IMR-90 (cell line): ENCODE data around the gene MGAT5B. TPM values are rescaled to one million over a fixed set of nuclear protein-coding genes. Genes with fewer than 3 reads are reported as not detected.

Experiments used
- ATAC-seq: fragments of 200-7000 bp; cut with Tn5 transposase; 2 replicates; pipeline ENCODE4 v1.9.1; 2020; ENCODE audit warnings: low read depth, mild to moderate bottlenecking, moderate library complexity
- BruUV-seq: library from RNA; stranded (reverse); fragments of 400-500 nt; replicated peaks from 2 replicates; lab custom pipeline; 2021; lab: Mats Ljungman, UMichigan
- CTCF ChIA-PET: fragments of 300-600 bp; formaldehyde crosslinking; extraction: SDS; loops from one replicate; lab custom pipeline; 2021; ENCODE audit warnings: antibody characterized with exemption; lab: Yijun Ruan, JAX
- POLR2A ChIA-PET: fragments of 300-600 bp; sonication (Branson Sonifier 250); formaldehyde crosslinking; loops from one replicate; lab custom pipeline; 2022; ENCODE audit warnings: antibody characterized with exemption; ENCODE audit not compliant: unreplicated experiment; lab: Charles Lee
- DNase-seq: peaks from one replicate; pipeline ENCODE4 v3.0.0; 2013
- H2AFZ ChIP-seq: replicated peaks from 2 replicates; pipeline ENCODE3; 2013; ENCODE audit warnings: low read length, mild to moderate bottlenecking; ENCODE audit not compliant: poor library complexity
- H2AK5ac ChIP-seq: 2 replicates; pipeline ENCODE4 v1.6.1; 2013; ENCODE audit warnings: low read depth, low read length, inconsistent platforms
- H2AK9ac ChIP-seq: replicated peaks from 2 replicates; pipeline ENCODE3; 2013; ENCODE audit warnings: mild to moderate bottlenecking, low read depth, low read length, moderate library complexity; ENCODE audit not compliant: poor library complexity
- H2BK120ac ChIP-seq: 2 replicates; pipeline ENCODE4 v1.6.1; 2013; ENCODE audit warnings: low read depth, low read length, inconsistent platforms
- H2BK15ac ChIP-seq: 3 replicates; pipeline ENCODE4 v1.6.1; 2013; ENCODE audit warnings: low read depth, low read length, inconsistent platforms
- H2BK20ac ChIP-seq: 2 replicates; pipeline ENCODE4 v1.6.1; 2013; ENCODE audit warnings: low read depth, mild to moderate bottlenecking, inconsistent platforms, low read length, moderate library complexity
- H2BK5ac ChIP-seq: 2 replicates; pipeline ENCODE4 v1.6.1; 2013; ENCODE audit warnings: mild to moderate bottlenecking, low read depth, low read length, inconsistent platforms; ENCODE audit not compliant: poor library complexity, severe bottlenecking
- H3K14ac ChIP-seq: replicated peaks from 2 replicates; pipeline ENCODE4 v1.6.1; 2013; ENCODE audit warnings: low read depth, low read length, inconsistent platforms
- H3K18ac ChIP-seq: 2 replicates; pipeline ENCODE4 v1.6.1; 2013; ENCODE audit warnings: low read depth, low read length, control low read depth
- H3K23ac ChIP-seq: 2 replicates; pipeline ENCODE4 v1.6.1; 2013; ENCODE audit warnings: low read depth, low read length, inconsistent platforms
- H3K27ac ChIP-seq: 2 replicates; pipeline ENCODE4 v1.5.1; 2013; ENCODE audit warnings: mild to moderate bottlenecking, control low read depth, low read length; ENCODE audit not compliant: insufficient read depth
- H3K27me3 ChIP-seq: 2 replicates; pipeline ENCODE4 v1.6.1; 2013; ENCODE audit warnings: low read length; ENCODE audit not compliant: control insufficient read depth, insufficient read depth
- H3K36me3 ChIP-seq: 2 replicates; pipeline ENCODE4 v1.6.1; 2013; ENCODE audit warnings: low read length, mixed read lengths; ENCODE audit not compliant: control insufficient read depth, insufficient read depth
- H3K4ac ChIP-seq: 2 replicates; pipeline ENCODE4 v1.6.1; 2013; ENCODE audit warnings: low read depth, low read length, inconsistent platforms
- H3K4me1 ChIP-seq: 2 replicates; pipeline ENCODE4 v1.6.1; 2013; ENCODE audit warnings: low read length, mixed read lengths; ENCODE audit not compliant: control insufficient read depth, insufficient read depth
- H3K4me2 ChIP-seq: 2 replicates; pipeline ENCODE4 v1.6.1; 2013; ENCODE audit warnings: low read depth, mild to moderate bottlenecking, control low read depth, low read length, moderate library complexity
- H3K4me3 ChIP-seq: 2 replicates; pipeline ENCODE4 v1.5.1; 2013; ENCODE audit warnings: low read depth, mild to moderate bottlenecking, control low read depth, low read length, moderate library complexity; ENCODE audit not compliant: insufficient read depth
- H3K56ac ChIP-seq: 2 replicates; pipeline ENCODE4 v1.6.1; 2013; ENCODE audit warnings: low read length, inconsistent platforms; ENCODE audit not compliant: insufficient read depth; ENCODE audit errors: extremely low read depth
- H3K79me1 ChIP-seq, 2 experiments: 2 replicates each; pipeline ENCODE4 v1.6.1; 2013; ENCODE audit warnings: low read length in 2 of 2, inconsistent platforms in 1 of 2, low read depth in 1 of 2
- H3K9ac ChIP-seq: 2 replicates; pipeline ENCODE4 v1.6.1; 2013; ENCODE audit warnings: low read depth, low read length, control low read depth
- H3K9me1 ChIP-seq: 2 replicates; pipeline ENCODE4 v1.6.1; 2013; ENCODE audit warnings: low read length, inconsistent platforms; ENCODE audit not compliant: insufficient read depth
- H3K9me3 ChIP-seq: 2 replicates; pipeline ENCODE4 v1.6.1; 2013; ENCODE audit warnings: low read length; ENCODE audit not compliant: control insufficient read depth, insufficient read depth
- H4K20me1 ChIP-seq: 2 replicates; pipeline ENCODE4 v1.6.1; 2013; ENCODE audit warnings: low read length, inconsistent platforms; ENCODE audit not compliant: insufficient read depth
- H4K5ac ChIP-seq: 2 replicates; pipeline ENCODE4 v1.6.1; 2013; ENCODE audit warnings: mild to moderate bottlenecking, low read depth, low read length, control low read depth
- H4K8ac ChIP-seq, 2 experiments: 2 replicates each; pipeline ENCODE4 v1.6.1; 2013; ENCODE audit warnings: low read depth in 2 of 2, low read length in 2 of 2, control low read depth in 1 of 2, inconsistent platforms in 1 of 2
- H4K91ac ChIP-seq: 2 replicates; pipeline ENCODE4 v1.6.1; 2013; ENCODE audit warnings: low read depth, low read length, inconsistent platforms; ENCODE audit not compliant: insufficient read depth
- BHLHE40 ChIP-seq: fragments of 150-350 bp; IDR thresholded peaks from 2 replicates; pipeline ENCODE4 v1.6.1; 2016; ENCODE audit warnings: mild to moderate bottlenecking, low read depth, low read length
- MAZ ChIP-seq: IDR thresholded peaks from 2 replicates; pipeline ENCODE4 v1.6.1; 2012; ENCODE audit warnings: low read depth, mild to moderate bottlenecking, low read length, improper control_type of control experiment, moderate library complexity, borderline replicate concordance
- MXI1 ChIP-seq: IDR thresholded peaks from 2 replicates; pipeline ENCODE4 v1.6.1; 2012; ENCODE audit warnings: low read depth, mild to moderate bottlenecking, low read length, moderate library complexity, borderline replicate concordance
- NFE2L2 ChIP-seq: fragments of 150-350 bp; IDR thresholded peaks from 2 replicates; pipeline ENCODE4 v1.6.1; 2016; ENCODE audit warnings: low read depth, mild to moderate bottlenecking, low read length
- POLR2A ChIP-seq: IDR thresholded peaks from 2 replicates; pipeline ENCODE4 v1.6.1; 2012; ENCODE audit warnings: mild to moderate bottlenecking, low read depth, low read length
- RCOR1 ChIP-seq: IDR thresholded peaks from 2 replicates; pipeline ENCODE4 v1.6.1; 2012; ENCODE audit warnings: mild to moderate bottlenecking, low read length, improper control_type of control experiment; ENCODE audit not compliant: insufficient replicate concordance
- SMC3 ChIP-seq: fragments of 150-350 bp; IDR thresholded peaks from 2 replicates; pipeline ENCODE4 v1.6.1; 2016; ENCODE audit warnings: low read depth, mild to moderate bottlenecking, antibody characterized with exemption, low read length, moderate library complexity
- WGBS, 2 experiments: methylation state at CpG; one replicate each; pipeline versions ENCODE4 v1.1.5 to v1.1.7; 2013; ENCODE audit warnings: missing lambda C conversion rate in 2 of 2; ENCODE audit not compliant: insufficient read length in 1 of 2; ENCODE audit errors: extremely low coverage in 2 of 2; 5-methylcytosine and 5-hydroxymethylcytosine counted together
- dilution Hi-C: fragments of 300-500 bp; cut with HindIII; formaldehyde crosslinking; loops from one replicate; pipeline ENCODE4 v1.14.3; 2018; ENCODE audit warnings: low sequenced_read_pairs; ENCODE audit not compliant: unreplicated experiment
- in situ Hi-C: fragments of 300-500 bp; cut with MboI; formaldehyde crosslinking; loops from 3 replicates; pipeline ENCODE4 v1.14.3; 2019; ENCODE audit warnings: low sequenced_read_pairs, inconsistent platforms, mixed read lengths
- intact Hi-C: fragments of 100-400 bp; cut with micrococcal nuclease; formaldehyde crosslinking; loops from 2 replicates; pipeline ENCODE4 v1.10.0; 2022
- polyA plus RNA-seq, 3 experiments: library from polyadenylated mRNA; depleted of rRNA; stranded (reverse); fragments of >200 nt; gene quantifications; 2 replicates each; pipeline ENCODE4 v1.2.3, GENCODE V29; 2012; ENCODE audit warnings: low replicate concordance in 1 of 3
- total RNA-seq: library from RNA; depleted of rRNA; stranded (reverse); fragments of >200 nt; gene quantifications from 2 replicates; pipeline ENCODE4 v1.2.3, GENCODE V29; 2012

Gene MGAT5B
- total and polyA plus RNA-seq, 2 of the 4 experiments (the other 2 are of a cell fraction): 0.54 to 2.0 TPM

DNA sequence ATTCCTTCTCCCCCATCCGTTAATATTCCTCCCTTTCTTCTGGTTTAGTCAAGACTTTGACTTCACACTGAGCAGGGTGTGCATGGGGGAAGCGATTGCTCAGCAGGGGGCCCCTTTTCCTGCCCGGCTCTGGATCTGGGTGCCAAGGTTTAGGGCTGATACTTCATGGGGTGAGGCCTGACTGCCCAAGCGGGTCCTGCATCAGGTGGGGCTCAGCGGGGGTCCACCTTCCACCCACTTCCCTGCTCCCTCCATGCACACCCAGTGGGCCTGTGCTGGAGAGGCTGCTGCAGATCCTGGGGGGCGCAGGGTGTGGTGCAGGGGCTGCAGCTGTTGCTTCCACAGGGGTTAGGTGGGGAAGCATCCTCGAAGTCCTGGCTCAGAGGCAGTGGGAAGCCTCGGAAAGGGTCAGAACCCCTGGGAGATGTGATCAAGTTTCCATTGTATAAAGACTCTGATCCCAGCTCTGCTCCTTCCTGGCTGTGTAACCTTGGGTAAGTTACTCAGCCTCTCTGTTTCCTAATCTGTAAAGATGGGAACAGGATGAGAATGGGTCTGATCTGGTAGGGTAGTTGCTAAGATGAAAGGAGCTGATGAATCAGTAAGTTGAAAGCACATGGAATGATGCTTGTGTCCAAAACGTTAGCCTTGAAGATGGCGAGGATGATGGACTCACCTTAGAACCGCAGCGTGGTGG, 53.3 kb downstream of the MGAT5B start:
- no peak overlapping the region for H3K18ac ChIP-seq
- H3K23ac ChIP-seq: no peak overlapping the region
- no peak overlapping the region for H4K5ac ChIP-seq
- no peak overlapping the region for H3K4me2 ChIP-seq
- H2AFZ ChIP-seq: no peak overlapping the region
- no peak overlapping the region for H2BK5ac ChIP-seq
- DNase-seq (no peak), ATAC-seq (no peak)
- no peak overlapping the region for H4K8ac ChIP-seq
- in situ Hi-C loops (no loop called here), dilution Hi-C loops (no loop called here), intact Hi-C loops (no loop called here)
- H3K9me3 ChIP-seq: no peaks in the 10 kb centered on the region
- H3K27me3 ChIP-seq: peaks cover 35% of the 10 kb centered on the region
- H2AK9ac ChIP-seq: no peak overlapping the region
- 76% methylated on average over 5 of the region's 12 CpGs; no CpG with 5 or more reads in 1 of the 2 experiments for WGBS, 2 experiments
- no peaks in the 10 kb centered on the region for H3K9me1 ChIP-seq
- no peak overlapping the region for H3K27ac ChIP-seq
- H2BK20ac ChIP-seq: no peak overlapping the region
- POLR2A ChIA-PET: no interaction called here
- H3K79me1 ChIP-seq: no peaks in the 10 kb centered on the region
- H2BK120ac ChIP-seq: no peak overlapping the region
- no peak overlapping the region for H2AK5ac ChIP-seq
- H3K4me3 ChIP-seq: no peak overlapping the region
- H3K4me1 ChIP-seq: no peaks in the 10 kb centered on the region
- H2BK15ac ChIP-seq: no peak overlapping the region
- CTCF ChIA-PET: no interaction called here
- H3K4ac ChIP-seq: no peak overlapping the region
- H3K56ac ChIP-seq: no peak overlapping the region
- no peaks in the 10 kb centered on the region for H4K20me1 ChIP-seq
- no peaks in the 10 kb centered on the region for H3K36me3 ChIP-seq
- no TSS peak for BruUV-seq
- no peak overlapping the region for H3K14ac ChIP-seq
- H3K9ac ChIP-seq: no peak overlapping the region
- no peak overlapping the region for H4K91ac ChIP-seq
- no peak for TF ChIP-seq BHLHE40
- no peak for TF ChIP-seq MAZ
- TF ChIP-seq POLR2A: no peak
- no peak for TF ChIP-seq RCOR1
- no peak for TF ChIP-seq SMC3
- no peak for TF ChIP-seq MXI1
- no peak for TF ChIP-seq NFE2L2
